Measurements from ENCODE around the gene HABP4. TPM values are rescaled to one million over a fixed set of nuclear protein-coding genes. Genes with fewer than 3 reads are reported as not detected.

The HABP4 gene
- total and polyA plus RNA-seq, 5 experiments from 2014 or later: 13.5 to 31.8 (median 30.8) TPM

DNA sequence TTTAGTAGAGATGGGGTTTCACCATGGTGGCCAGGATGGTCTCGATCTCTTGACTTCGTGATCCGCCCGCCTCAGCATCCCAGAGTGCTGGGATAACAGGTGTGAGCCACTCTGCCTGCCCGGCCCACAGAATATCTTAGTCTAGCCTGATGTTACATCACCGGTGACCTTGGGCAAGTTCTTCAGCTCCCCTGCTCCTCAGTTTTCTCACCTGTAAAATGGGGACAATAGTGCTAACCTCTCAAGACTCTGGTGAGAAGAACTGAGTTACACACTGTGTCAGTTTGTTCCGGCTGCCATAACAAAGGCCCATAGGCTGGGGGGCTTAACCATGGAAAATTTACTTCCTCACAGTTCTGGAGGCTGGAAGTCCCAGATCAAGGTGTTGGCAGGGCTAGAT lies 12.5 kb upstream of the HABP4 start:
- Mint-ChIP-seq H3K4me3 (no peak overlapping the region), H3K9me3 (no peaks in the 10 kb centered on the region), H3K4me1 (peaks cover 0 to 5% (median 0%) of the 10 kb centered on the region in 4 donors), H3K36me3 (peaks cover 0 to 4% (median 0%) of the 10 kb centered on the region in 3 donors), H3K27ac (no peak overlapping the region), H3K27me3 (peaks cover 0 to 6% (median 2%) of the 10 kb centered on the region in 5 donors)
- ATAC-seq (no peak), DNase-seq (no peak)
- POLR2A ChIA-PET: interaction anchor here (1.6 kb wide), 1 partner anchor 12 kb away, joined by 4 read pairs; no protein-coding TSS in a partner anchor

- POLR2A ChIA-PET: interaction anchor here (2.3 kb wide), 1 partner anchor 11 kb away, joined by 8 read pairs; no protein-coding TSS in a partner anchor
- no peak overlapping the region for H3K4me3 Mint-ChIP-seq
- peaks cover 0 to 4% (median 0%) of the 10 kb centered on the region in 3 donors for H3K36me3 Mint-ChIP-seq
- no peak for DNase-seq
- no peak overlapping the region for H3K27ac Mint-ChIP-seq
- peaks cover 0 to 1% (median 0%) of the 10 kb centered on the region in 5 donors for H3K27me3 Mint-ChIP-seq
- no peaks in the 10 kb centered on the region for H3K9me3 Mint-ChIP-seq
- peaks cover 0 to 5% (median 0%) of the 10 kb centered on the region in 4 donors for H3K4me1 Mint-ChIP-seq
- ATAC-seq: no peak
Measured at GRCh38 chr9:96440671-96441199, 9.2 kb upstream of the HABP4 start.

- no peak overlapping the region for H3K4me3 Mint-ChIP-seq
- no peaks in the 10 kb centered on the region for H3K9me3 Mint-ChIP-seq
- POLR2A ChIA-PET: interaction anchor here (0.7 to 2.3 kb wide), 3 partner anchors 10 to 125 kb away, joined by 4 to 8 read pairs (median 5); no protein-coding TSS in a partner anchor
- ATAC-seq: peak in 1 of 2 donors; percentile 23
- peaks cover 0 to 4% (median 0%) of the 10 kb centered on the region in 5 donors for H3K27me3 Mint-ChIP-seq
- peaks cover 0 to 4% (median 0%) of the 10 kb centered on the region in 3 donors for H3K36me3 Mint-ChIP-seq
- H3K4me1 Mint-ChIP-seq: no peaks in the 10 kb centered on the region
- DNase-seq: peak in 2 of 10 donors; percentile 5 to 27
- no peak overlapping the region for H3K27ac Mint-ChIP-seq
Measured at GRCh38 chr9:96441798-96442445, 8.0 kb upstream of the HABP4 start.

DNA sequence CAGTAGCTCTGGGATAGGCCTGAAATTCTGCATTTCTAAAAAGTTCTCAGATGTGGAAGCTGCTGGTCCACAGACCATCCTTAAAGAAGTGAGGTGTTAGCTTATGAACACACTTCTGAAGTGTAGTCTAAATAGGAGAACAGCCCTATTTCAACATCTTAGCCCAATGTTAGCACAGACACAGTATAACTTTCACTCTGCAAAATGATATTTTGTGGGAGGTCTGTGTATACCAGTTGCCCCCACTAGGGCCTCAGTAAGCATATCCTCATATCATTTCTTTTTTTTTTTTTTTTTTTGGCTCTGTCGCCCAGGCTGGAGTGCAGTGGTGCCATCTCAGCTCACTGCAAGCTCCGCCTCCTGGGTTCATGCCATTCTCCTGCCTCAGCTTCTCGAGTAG lies 7.5 kb upstream of the HABP4 start:
- POLR2A ChIA-PET: interaction anchor here (0.7 to 2.3 kb wide), 3 partner anchors 9 to 124 kb away, joined by 4 to 8 read pairs (median 5); no protein-coding TSS in a partner anchor
- Mint-ChIP-seq H3K36me3 (peaks cover 0 to 4% (median 0%) of the 10 kb centered on the region in 3 donors), H3K4me1 (no peaks in the 10 kb centered on the region), H3K9me3 (no peaks in the 10 kb centered on the region), H3K4me3 (no peak overlapping the region), H3K27ac (no peak overlapping the region), H3K27me3 (peaks cover 0 to 4% (median 0%) of the 10 kb centered on the region in 5 donors)
- ATAC-seq (peak; percentile 30 to 73), DNase-seq (no peak)

- H3K27me3 Mint-ChIP-seq: peaks cover 0 to 8% (median 3%) of the 10 kb centered on the region in 5 donors
- H3K4me1 Mint-ChIP-seq: peaks cover 7 to 17% (median 16%) of the 10 kb centered on the region in 4 donors
- POLR2A ChIA-PET: no interaction called here
- no peak overlapping the region for H3K27ac Mint-ChIP-seq
- no peak for ATAC-seq
- H3K9me3 Mint-ChIP-seq: no peaks in the 10 kb centered on the region
- no peaks in the 10 kb centered on the region for H3K36me3 Mint-ChIP-seq
- no peak for DNase-seq
- H3K4me3 Mint-ChIP-seq: no peak overlapping the region
Measured at GRCh38 chr9:96447406-96447805, 2.6 kb upstream of the HABP4 start.

DNA sequence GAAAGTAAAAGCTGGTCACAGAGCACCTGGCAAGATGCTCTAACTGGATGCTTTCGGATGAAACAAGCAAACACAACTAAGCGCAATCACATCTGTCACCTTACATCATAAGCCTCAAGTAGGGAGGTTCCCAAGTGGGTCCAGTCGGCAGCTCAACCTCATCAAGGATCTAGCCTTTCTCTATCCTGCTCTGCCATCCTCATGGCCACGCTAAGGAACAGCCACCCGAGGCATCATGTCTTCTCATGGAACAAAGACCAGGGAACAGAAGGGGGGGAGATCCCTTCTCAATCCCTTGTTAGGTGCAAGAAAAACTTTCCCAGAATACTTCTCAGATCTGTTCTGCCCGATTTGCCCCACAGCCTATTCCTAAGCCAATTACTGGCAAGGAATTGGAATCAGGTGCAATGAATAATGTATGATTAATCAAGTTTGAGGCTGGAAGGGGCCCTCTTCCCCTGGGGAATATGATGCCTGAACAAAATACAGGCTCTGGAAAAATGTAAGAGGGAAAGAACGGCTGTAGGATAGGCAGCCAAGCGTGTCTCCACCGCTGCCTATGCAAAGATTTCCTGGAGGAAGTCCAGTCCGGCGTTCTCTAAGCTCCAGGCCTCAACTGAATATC lies 1.3 kb upstream of the HABP4 start:
- Mint-ChIP-seq H3K27ac (peak overlapping the region in 3 of 10 donors; percentile 66 to 92 (median 74)), H3K4me3 (peak overlapping the region in 6 of 10 donors; percentile 76 to 90 (median 86)), H3K4me1 (peaks cover 9 to 24% (median 22%) of the 10 kb centered on the region in 4 donors), H3K36me3 (no peaks in the 10 kb centered on the region), H3K27me3 (peaks cover 0 to 8% (median 3%) of the 10 kb centered on the region in 5 donors), H3K9me3 (no peaks in the 10 kb centered on the region)
- POLR2A ChIA-PET: interaction anchor here (0.6 to 5.4 kb wide), 8 partner anchors 13 to 119 kb away, joined by 3 to 51 read pairs (median 12); partner anchors contain the start of gene ZNF367
- ATAC-seq (no peak), DNase-seq (no peak)

GRCh38 chr9:96449523-96449844 lies 485 bp upstream of the HABP4 start:
- H3K27ac Mint-ChIP-seq: peak overlapping the region; percentile 59 to 92 (median 82)
- DNase-seq (peak in 1 of 10 donors; percentile 6), ATAC-seq (peak in 1 of 2 donors; percentile 11)
- H3K27me3 Mint-ChIP-seq: peaks cover 0 to 8% (median 3%) of the 10 kb centered on the region in 5 donors
- POLR2A ChIA-PET: interaction anchor here (0.6 to 5.4 kb wide), 15 partner anchors 12 to 328 kb away, joined by 3 to 51 read pairs (median 5); partner anchors contain the start of genes PRXL2C, SLC35D2, ZNF367 and ZNF510
- no peaks in the 10 kb centered on the region for H3K36me3 Mint-ChIP-seq
- H3K4me3 Mint-ChIP-seq: peak overlapping the region; percentile 76 to 90 (median 83)
- no peaks in the 10 kb centered on the region for H3K9me3 Mint-ChIP-seq
- peaks cover 9 to 29% (median 25%) of the 10 kb centered on the region in 4 donors for H3K4me1 Mint-ChIP-seq

DNA sequence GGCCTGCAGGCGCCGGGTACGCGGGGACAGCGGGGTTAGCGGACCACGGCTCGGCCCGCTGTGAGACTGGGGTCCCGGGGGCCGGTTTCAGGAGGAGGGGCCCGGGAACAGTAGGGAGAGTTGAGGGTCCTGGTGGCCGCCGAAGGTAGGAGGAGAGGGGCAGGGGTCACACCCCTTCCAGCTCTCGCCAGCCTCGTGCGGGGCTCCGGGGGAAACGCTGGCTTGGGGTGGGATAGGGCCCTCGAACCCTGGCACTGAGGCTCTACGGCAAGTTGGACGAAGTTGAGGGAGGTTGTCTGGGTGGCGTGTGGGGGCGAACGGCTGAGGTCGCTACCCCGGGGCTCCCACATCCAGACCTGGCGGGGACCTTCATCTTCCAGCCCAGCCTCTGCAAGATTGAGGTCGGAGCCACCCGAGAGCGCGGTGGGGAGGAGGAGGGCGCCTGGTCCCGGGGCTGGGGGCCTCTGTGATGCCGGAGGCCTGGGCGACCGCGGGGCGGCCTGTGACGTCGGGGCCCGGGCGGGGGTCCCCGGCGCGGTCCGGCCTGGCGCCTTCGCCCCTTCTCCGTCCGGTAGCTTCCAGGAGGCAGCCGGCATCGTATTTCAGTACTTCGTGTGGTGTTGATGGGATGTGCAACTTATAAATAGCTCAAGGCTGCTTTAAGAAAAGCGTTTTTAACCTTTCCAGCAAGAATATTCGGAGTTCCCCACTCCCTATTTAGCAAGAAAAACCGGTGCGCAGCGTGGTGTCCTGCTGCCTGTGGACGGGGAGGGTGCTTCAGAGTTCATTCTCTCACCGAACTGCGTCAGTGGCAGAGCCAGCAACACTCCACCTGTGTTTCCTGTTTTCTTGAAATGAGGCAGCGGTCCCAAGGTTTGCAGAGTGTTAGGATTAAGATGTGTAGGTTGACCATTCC lies 902 bp downstream of the HABP4 start:
- no peaks in the 10 kb centered on the region for H3K36me3 Mint-ChIP-seq
- H3K4me3 Mint-ChIP-seq: peak overlapping the region; percentile 90 to 98 (median 95)
- POLR2A ChIA-PET: interaction anchor here (0.6 to 5.4 kb wide), 19 partner anchors 10 to 583 kb away, joined by 3 to 51 read pairs (median 5); partner anchors contain the start of genes SLC35D2 and ZNF367
- no peaks in the 10 kb centered on the region for H3K9me3 Mint-ChIP-seq
- H3K27me3 Mint-ChIP-seq: peaks cover 0 to 8% (median 3%) of the 10 kb centered on the region in 5 donors
- peak; percentile 19 to 58 for ATAC-seq
- peak overlapping the region; percentile 87 to 97 (median 94) for H3K27ac Mint-ChIP-seq
- peak; percentile 29 to 73 (median 57) for DNase-seq
- peaks cover 9 to 29% (median 25%) of the 10 kb centered on the region in 4 donors for H3K4me1 Mint-ChIP-seq

GRCh38 chr9:96453625-96454024 lies 3.7 kb downstream of the HABP4 start:
- Mint-ChIP-seq H3K4me1 (peaks cover 11 to 29% (median 25%) of the 10 kb centered on the region in 4 donors), H3K36me3 (peaks cover 0 to 8% (median 4%) of the 10 kb centered on the region in 3 donors), H3K27me3 (peaks cover 0 to 6% (median 3%) of the 10 kb centered on the region in 5 donors), H3K9me3 (no peaks in the 10 kb centered on the region), H3K27ac (peak overlapping the region in 4 of 10 donors; percentile 10 to 80 (median 61)), H3K4me3 (peak overlapping the region in 4 of 10 donors; percentile 0 to 18 (median 8))
- DNase-seq: no peak
- no peak for ATAC-seq
- POLR2A ChIA-PET: interaction anchor here (5.4 kb wide), 1 partner anchor 35 kb away, joined by 36 read pairs; the partner anchor contains the start of gene ZNF367

- POLR2A ChIA-PET: no interaction called here
- DNase-seq (no peak), ATAC-seq (no peak)
- Mint-ChIP-seq H3K36me3 (peaks cover 7 to 31% (median 10%) of the 10 kb centered on the region in 3 donors), H3K4me1 (peaks cover 7 to 16% (median 11%) of the 10 kb centered on the region in 4 donors), H3K27me3 (no peaks in the 10 kb centered on the region), H3K4me3 (no peak overlapping the region), H3K27ac (peak overlapping the region in 2 of 10 donors; percentile 38 to 41), H3K9me3 (no peaks in the 10 kb centered on the region)
Measured at GRCh38 chr9:96457266-96457665, 7.3 kb downstream of the HABP4 start.

DNA sequence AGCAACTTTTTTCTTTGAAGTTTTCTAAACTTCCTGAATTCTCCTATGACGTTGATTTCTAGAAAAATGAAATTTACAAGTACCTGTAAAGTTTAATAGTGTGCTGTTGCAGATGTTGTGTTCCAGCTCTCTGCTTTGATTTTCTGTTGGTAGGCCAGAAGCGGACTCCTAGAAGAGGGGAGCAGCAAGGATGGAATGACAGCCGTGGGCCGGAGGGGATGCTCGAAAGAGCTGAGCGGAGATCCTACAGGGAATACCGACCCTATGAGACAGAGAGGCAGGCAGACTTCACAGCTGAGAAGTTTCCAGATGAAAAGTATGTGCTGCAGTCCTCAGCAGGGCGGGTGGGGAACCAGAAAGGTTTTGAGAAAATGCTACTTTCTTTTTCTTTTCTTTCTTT lies 8.3 kb downstream of the HABP4 start:
- peaks cover 5 to 12% (median 8%) of the 10 kb centered on the region in 4 donors for H3K4me1 Mint-ChIP-seq
- H3K27me3 Mint-ChIP-seq: no peaks in the 10 kb centered on the region
- H3K36me3 Mint-ChIP-seq: peaks cover 7 to 36% (median 10%) of the 10 kb centered on the region in 3 donors
- H3K4me3 Mint-ChIP-seq: no peak overlapping the region
- no peak for DNase-seq
- no peak for ATAC-seq
- H3K27ac Mint-ChIP-seq: peak overlapping the region in 3 of 10 donors; percentile 13 to 51 (median 31)
- H3K9me3 Mint-ChIP-seq: no peaks in the 10 kb centered on the region
- POLR2A ChIA-PET: interaction anchor here (0.5 kb wide), 1 partner anchor 16 kb away, joined by 5 read pairs; no protein-coding TSS in a partner anchor

All from naive thymus-derived CD8-positive, alpha-beta T cell (primary cell).